HG02938 (cell line): ENCODE data around the gene DHRSX.
"Not testable (repeated sequence)": the region's sequence is repeated elsewhere in the genome, so short reads cannot be mapped to it uniquely, and the experiment has no call there.

ENCODE experiments used
- ATAC-seq: cut with Tn5 transposase; IDR thresholded peaks from one replicate; pipeline ENCODE4 v1.9.1; 2021; ENCODE audit warnings: mild to moderate bottlenecking, moderate library complexity; ENCODE audit not compliant: unreplicated experiment

DHRSX gene

DNA sequence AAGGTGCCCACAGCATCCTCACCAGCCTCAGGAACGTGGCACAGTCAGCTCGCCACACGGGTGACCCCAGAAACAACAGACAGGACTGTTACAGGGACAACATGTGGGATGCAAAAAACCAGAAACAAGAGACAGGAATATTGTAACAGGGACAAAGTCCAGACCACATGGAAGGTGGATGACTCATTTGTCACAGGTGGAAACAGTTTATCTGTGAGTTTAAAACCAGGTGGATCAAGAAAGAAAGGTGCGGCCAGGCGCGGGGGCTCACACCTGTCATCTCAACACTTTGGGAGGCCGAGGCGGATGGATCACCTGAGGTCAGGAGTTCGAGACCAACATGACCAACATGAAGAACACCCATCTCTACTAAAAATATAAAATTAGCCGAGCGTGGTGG lies 23.5 kb downstream of the DHRSX start:
- not testable (repeated sequence) for ATAC-seq

GRCh38 chrX:2474963-2475726 lies 25.6 kb downstream of the DHRSX start:
- no peak for ATAC-seq

- no peak for ATAC-seq
Measured at GRCh38 chrX:2474280-2474962, 26.4 kb downstream of the DHRSX start.

DNA sequence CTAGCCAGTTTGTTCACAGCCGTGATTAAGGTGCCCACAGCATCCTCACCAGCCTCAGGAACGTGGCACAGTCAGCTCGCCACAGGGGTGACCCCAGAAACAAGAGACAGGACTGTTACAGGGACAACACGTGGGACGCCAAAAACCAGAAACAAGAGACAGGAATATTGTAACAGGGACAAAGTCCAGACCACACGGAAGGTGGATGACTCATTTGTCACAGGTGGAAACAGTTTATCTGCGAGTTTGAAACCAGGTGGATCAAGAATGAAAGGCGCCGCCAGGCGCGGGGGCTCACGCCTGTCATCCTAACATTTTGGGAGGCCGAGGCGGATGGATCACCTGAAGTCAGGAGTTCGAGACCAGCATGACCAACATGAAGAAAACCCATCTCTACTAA lies 27.7 kb downstream of the DHRSX start:
- ATAC-seq: not testable (repeated sequence)

DNA sequence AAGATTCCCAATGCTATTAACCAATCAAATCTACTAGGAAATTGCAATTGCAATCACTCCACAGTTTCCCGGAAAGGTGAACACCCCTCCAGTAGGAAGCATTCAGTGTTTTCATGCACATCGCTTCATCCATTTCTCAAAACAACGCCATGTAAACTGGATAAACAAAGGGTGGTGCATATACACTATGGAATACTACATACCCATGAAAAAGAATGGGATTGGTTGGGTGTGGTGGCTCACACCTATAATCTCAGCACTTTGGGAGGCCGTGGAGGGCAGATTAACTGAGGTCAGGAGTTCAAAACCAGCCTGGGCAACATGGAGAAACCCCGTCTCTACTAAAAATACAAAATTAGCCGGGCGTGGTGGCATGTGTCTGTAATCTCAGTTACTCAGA lies 29.1 kb downstream of the DHRSX start:
- no peak for ATAC-seq

- not testable (repeated sequence) for ATAC-seq
Measured at GRCh38 chrX:2471126-2471525, 29.6 kb downstream of the DHRSX start.

DNA sequence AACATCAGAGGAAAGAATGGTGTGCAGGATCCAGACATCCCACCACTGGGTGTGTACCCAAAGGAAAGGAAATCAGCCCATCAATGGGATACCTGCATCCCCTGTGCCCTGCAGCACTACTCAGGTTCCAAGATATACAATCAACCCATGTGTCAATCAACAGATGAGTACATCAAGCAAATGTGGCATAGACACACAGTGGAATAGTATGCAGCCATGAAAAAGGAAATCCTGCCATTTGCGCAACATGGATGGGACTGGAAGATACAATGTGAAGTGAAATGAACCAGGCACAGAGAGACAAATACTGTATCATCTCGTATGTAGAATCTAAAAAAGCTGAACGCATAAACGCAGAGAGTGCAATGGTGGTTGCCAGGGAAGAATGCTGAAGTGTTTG lies 30.9 kb downstream of the DHRSX start:
- not testable (repeated sequence) for ATAC-seq

DNA sequence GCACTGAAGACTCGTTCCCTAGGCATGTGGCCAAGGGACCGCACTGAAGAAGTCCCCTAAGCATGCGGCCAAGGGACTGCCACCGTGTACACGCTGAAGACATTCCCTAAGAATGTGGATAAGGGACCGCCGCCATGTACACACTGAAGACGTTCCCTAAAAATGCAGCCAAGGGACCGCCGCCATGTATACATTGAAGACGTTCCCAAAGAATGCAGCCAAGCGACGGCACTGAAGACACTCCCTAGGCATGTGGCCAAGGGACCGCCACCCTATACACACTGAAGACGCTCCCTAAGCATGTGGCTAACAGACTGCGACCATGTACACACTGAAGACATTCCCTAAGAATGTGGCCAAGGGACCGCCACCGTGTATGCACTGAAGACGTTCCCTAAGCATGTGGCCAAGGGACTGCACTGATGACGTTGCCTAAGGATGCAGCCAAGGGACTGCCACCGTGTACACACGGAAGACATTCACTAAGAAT lies 31.5 kb downstream of the DHRSX start:
- ATAC-seq: no peak

- ATAC-seq: no peak
Measured at GRCh38 chrX:2468261-2469195, 32.2 kb downstream of the DHRSX start.

DNA sequence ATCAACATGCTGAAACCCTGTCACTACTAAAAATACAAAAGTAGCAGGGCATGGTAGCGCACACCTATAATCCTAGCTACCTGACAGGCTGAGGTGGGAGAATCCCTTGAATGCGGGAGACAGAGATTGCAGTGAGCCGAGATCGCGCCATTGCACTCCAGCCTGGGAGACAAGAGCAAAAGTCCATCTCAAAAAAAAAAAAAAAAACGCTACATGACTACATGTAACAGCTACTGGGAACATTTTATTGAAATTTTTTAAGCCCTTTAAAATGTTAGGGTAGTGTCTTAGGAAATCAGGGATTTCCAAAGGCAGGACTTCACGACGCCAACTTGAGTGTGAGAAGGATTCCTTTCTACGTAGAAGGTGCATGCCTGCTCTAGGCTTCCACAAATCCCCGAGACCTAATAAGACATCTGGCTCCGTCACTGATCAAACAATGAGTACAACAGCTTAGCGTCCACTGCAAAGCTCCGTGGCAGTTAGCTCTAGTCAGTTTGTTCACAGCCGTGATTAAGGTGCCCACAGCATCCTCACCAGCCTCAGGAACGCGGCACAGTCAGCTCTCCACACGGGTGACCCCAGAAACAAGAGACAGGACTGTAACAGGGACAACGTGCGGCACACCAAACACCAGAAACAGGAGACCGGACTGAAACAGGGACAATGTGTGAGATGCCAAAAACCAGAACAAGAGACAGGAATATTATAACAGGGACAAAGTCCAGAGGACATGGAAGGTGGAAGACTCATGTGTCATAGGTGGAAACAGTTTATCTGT lies 33.7 kb downstream of the DHRSX start:
- ATAC-seq: no peak

DNA sequence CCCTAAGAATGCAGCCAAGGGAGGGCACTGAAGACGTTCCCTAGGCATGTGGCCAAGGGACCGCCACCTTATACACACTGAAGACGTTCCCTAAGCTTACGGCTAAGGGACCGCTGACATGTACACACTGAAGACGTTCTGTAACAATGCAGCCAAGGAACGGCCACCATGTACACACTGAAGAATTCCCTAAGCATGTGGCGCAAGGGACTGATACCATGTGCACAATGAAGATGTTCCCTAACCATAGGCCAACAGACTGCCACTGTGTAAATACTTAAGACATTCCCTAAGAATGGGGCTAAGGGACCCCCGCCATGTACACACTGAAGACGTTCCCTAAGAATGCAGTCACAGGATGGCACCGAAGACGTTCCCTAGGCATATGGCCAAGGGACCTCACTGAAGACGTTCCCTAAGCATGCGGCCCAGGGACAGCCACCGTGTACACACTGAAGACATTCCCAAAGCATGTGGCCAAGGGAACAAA lies 36.1 kb downstream of the DHRSX start:
- ATAC-seq: no peak

DNA sequence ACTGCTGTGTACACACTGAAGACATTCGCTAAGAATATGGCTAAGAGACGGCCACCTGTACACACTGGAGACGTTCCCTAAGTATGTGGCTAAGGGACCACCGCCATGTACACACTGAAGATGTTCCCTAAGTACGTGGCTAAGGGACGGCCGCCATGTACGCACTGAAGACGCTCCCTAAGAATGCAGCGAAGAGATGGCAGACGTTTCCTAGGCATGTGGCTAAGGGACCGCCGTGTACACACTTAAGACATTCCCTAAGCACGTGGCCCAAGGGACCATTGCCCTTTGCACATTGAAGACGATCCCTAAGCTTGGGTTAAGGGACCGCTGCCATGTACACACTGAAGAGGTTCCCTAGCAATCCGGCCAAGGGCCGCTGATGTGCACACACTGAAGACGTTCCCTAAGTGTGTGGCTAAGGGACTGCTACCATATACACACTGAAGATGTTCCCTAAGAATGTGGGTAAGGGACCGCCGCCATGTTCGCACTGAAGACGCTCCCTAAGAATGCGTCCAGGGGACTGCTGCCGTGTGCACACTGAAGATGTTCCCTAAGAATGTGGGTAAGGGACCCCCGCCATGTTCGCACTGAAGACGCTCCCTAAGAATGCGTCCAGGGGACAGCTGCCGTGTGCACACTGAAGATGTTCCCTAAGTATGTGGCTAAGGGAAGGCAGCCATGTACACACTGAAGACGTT lies 36.7 kb downstream of the DHRSX start:
- no peak for ATAC-seq

DNA sequence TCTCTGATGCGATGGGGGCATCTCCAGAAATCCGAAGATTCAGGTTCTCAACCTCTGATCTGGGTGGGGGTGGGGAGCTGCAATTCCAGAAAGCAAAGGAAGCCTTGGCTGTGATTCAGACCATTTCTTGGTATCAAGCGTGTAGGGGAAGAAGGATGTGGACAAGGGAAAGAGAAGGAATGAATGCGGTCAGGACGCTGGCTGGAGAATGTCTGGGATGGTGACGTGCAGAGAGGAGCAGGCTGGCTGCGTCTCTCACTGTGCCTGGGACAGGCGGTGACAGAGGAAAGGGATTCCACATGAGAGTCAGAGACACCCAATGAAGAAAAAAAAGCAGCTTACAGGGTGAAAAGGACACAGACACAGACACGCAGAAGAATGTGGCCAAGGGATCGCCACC lies 37.3 kb downstream of the DHRSX start:
- ATAC-seq: not testable (repeated sequence)

- no peak for ATAC-seq
Measured at GRCh38 chrX:2462780-2463179, 38.0 kb downstream of the DHRSX start.

DNA sequence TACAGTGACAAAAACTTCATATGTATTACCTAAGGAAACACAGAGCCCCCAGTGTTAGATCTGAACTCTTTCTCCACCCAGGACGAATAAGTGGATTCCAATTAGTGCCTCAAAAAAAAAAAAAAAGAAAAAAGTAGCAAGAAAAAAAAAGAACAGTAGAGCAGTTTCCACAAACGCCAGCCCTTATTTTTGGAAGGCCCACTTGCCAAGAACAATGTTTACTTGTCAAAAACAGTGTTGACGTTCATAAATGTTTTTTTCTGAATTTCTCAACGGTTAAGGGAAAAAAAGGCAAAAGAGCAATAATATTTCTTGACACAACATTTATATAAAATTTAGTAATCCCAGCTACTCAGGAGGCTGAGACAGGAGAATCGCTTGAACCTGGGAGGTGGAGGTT lies 38.7 kb downstream of the DHRSX start:
- no peak for ATAC-seq

- ATAC-seq: no peak
Measured at GRCh38 chrX:2461711-2462016, 39.1 kb downstream of the DHRSX start.

- ATAC-seq: not testable (repeated sequence)
Measured at GRCh38 chrX:2460821-2461710, 39.7 kb downstream of the DHRSX start.

- not testable (repeated sequence) for ATAC-seq
Measured at GRCh38 chrX:2460048-2460447, 40.7 kb downstream of the DHRSX start.

GRCh38 chrX:2458309-2458708 lies 42.5 kb downstream of the DHRSX start:
- ATAC-seq: no peak
